ENCODE measurements around the gene EPB41L4B. TPM values are rescaled to one million over a fixed set of nuclear protein-coding genes. Genes with fewer than 3 reads are reported as not detected.

Gene EPB41L4B
- total RNA-seq, 6 experiments from 2014 or later, result 0.33 to 0.37 (median 0.35) TPM; not detected in 2

DNA sequence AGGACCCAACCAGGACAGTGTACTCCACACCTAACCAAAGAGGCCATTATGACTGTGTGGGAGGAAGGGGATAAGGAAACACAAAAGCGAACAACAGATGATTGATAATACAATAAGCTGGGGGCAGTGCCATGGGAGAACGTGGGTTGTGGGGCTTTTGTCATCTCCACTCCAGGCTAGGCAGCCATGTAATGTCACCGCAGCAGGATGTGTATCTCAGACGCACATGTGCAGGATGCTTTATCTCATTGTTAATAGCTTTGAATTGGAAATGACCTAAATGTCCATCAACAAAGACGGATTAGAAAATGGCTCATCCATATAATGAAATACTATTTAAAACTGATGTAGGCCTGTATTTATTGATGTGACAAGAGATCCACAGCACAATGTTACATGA is 51.0 kb downstream of the EPB41L4B start:
- TF ChIP-seq, protein P1, sequence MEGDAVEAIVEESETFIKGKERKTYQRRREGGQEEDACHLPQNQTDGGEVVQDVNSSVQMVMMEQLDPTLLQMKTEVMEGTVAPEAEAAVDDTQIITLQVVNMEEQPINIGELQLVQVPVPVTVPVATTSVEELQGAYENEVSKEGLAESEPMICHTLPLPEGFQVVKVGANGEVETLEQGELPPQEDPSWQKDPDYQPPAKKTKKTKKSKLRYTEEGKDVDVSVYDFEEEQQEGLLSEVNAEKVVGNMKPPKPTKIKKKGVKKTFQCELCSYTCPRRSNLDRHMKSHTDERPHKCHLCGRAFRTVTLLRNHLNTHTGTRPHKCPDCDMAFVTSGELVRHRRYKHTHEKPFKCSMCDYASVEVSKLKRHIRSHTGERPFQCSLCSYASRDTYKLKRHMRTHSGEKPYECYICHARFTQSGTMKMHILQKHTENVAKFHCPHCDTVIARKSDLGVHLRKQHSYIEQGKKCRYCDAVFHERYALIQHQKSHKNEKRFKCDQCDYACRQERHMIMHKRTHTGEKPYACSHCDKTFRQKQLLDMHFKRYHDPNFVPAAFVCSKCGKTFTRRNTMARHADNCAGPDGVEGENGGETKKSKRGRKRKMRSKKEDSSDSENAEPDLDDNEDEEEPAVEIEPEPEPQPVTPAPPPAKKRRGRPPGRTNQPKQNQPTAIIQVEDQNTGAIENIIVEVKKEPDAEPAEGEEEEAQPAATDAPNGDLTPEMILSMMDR (IDR thresholded peaks at IDR 0.05), result no peak
- Mint-ChIP-seq H3K27me3 (ENCODE audit: insufficient read depth) (peaks cover 31% of the 10 kb centered on the region), H3K4me3 (no peak overlapping the region), H3K27ac (no peak overlapping the region), H3K4me1 (ENCODE audit: low read depth) (no peaks in the 10 kb centered on the region), H3K36me3 (ENCODE audit: low read depth) (peaks cover 8% of the 10 kb centered on the region), H3K9me3 (peaks cover 9% of the 10 kb centered on the region; the same call in 1 of the 2 replicates)
- no peak for DNase-seq

DNA sequence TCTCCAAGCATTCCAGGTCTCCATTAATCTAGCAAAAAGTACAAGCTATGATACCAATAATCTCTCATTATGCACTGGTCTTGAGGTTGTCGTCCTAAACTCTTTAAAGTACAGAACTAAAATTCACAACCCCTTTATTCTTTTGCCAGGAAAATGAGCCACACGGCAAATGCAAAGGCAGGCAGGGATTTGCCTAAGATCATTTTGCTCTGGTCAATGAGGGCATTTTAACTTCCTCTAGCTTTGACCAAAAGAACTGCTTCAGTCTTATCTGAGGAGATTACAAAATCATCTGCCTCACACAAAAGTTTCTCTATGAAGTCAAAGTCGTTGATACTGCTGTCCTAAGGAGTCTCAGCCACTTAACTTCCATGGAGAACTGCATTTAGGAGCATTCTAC is 51.8 kb downstream of the EPB41L4B start:
- TF ChIP-seq, protein P1 (IDR thresholded peaks at IDR 0.05), result no peak
- Mint-ChIP-seq H3K4me3 (no peak overlapping the region), H3K27ac (no peak overlapping the region), H3K27me3 (ENCODE audit: insufficient read depth) (peaks cover 28% of the 10 kb centered on the region), H3K36me3 (ENCODE audit: low read depth) (peaks cover 8% of the 10 kb centered on the region), H3K9me3 (peaks cover 9% of the 10 kb centered on the region; the same call in 1 of the 2 replicates), H3K4me1 (ENCODE audit: low read depth) (no peaks in the 10 kb centered on the region)
- no peak for DNase-seq

DNA sequence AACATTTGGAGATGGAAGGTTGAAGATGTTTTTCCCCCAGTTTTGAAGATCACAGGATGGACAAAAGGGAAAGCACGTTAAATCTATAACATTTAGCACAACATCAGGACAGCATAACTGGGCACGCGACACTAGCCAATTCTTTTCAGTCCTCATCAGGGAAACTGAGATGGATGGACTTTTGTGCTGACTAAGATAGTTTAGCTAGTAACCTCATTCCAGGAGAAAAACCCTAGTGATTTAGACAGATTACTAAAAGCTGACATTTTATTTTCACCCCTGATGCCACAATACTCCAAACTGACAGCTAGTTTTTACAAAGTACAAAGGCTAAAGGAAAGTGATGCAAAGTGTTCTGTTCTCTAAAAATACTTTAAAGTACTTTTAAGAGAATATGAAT is 53.3 kb downstream of the EPB41L4B start:
- DNase-seq, result no peak
- peaks cover 22% of the 10 kb centered on the region for H3K27me3 Mint-ChIP-seq (ENCODE audit: insufficient read depth)
- peaks cover 8% of the 10 kb centered on the region for H3K36me3 Mint-ChIP-seq (ENCODE audit: low read depth)
- H3K4me3 Mint-ChIP-seq, result no peak overlapping the region
- no peaks in the 10 kb centered on the region for H3K4me1 Mint-ChIP-seq (ENCODE audit: low read depth)
- no peak overlapping the region for H3K27ac Mint-ChIP-seq
- H3K9me3 Mint-ChIP-seq, result peaks cover 9% of the 10 kb centered on the region; the same call in 1 of the 2 replicates
- TF ChIP-seq, protein P1 (IDR thresholded peaks at IDR 0.05), result no peak

DNA sequence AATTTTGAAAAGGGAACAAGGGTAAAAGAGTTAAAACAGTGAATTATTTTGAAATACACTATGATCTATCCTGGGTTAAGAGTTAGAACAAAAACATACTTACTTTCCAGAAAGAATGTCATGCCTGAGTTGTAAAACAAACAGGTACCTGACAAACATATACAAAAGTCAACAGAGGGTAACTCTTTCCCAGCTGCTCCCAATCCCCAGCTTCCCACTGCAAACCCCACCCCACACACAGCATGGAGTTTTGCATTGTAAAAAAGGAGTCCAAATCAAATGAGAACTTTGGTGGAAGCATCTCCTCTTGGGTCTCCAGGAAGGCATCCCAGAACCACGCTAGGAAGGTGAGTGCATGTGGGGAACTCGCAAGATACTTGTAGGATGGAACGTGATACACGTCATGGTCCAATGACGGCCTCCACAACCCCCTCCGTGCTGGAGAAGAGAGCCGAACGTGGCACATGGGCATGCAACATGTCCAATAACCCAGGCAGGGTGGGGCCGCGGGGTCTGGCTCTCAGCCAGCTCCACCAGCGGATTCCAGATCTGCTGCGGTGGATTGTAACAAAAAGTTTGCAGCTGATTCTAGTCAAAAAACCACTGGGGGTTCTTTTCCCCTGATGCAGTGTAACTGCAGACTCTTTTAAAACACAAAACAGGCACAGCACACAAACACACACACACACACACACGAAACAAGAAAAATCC is 55.8 kb downstream of the EPB41L4B start:
- H3K9me3 Mint-ChIP-seq, result peaks cover 9% of the 10 kb centered on the region; the same call in 1 of the 2 replicates
- no peaks in the 10 kb centered on the region for H3K4me1 Mint-ChIP-seq (ENCODE audit: low read depth)
- TF ChIP-seq, protein P1 (IDR thresholded peaks at IDR 0.05), result no peak
- no peak for DNase-seq
- no peak overlapping the region for H3K27ac Mint-ChIP-seq
- H3K4me3 Mint-ChIP-seq, result no peak overlapping the region
- H3K36me3 Mint-ChIP-seq (ENCODE audit: low read depth), result peaks cover 8% of the 10 kb centered on the region
- H3K27me3 Mint-ChIP-seq (ENCODE audit: insufficient read depth), result peaks cover 32% of the 10 kb centered on the region

DNA sequence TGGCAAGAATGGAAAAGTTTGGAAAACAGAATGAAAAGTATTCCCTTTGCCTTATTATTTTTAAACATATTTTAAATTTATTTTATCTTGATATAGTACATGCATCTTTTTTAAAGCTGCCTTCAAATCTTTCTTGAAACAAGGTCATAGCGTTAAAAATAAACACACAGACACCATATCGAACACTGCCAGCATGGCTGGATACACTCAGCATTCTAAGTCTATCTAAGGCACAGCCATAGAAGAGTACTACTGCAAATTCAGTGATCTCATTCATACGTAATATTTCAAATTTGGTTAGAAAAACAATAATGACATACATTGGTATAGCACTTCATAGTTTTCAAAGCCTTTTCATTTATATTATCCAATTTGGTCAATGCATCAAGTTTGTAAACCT is 57.5 kb downstream of the EPB41L4B start:
- no peaks in the 10 kb centered on the region for H3K4me1 Mint-ChIP-seq (ENCODE audit: low read depth)
- DNase-seq, result no peak
- H3K4me3 Mint-ChIP-seq, result no peak overlapping the region
- peaks cover 8% of the 10 kb centered on the region for H3K36me3 Mint-ChIP-seq (ENCODE audit: low read depth)
- H3K27me3 Mint-ChIP-seq (ENCODE audit: insufficient read depth), result peaks cover 26% of the 10 kb centered on the region
- TF ChIP-seq, protein P1 (IDR thresholded peaks at IDR 0.05), result no peak
- peaks cover 9% of the 10 kb centered on the region; the same call in 1 of the 2 replicates for H3K9me3 Mint-ChIP-seq
- H3K27ac Mint-ChIP-seq, result no peak overlapping the region

All from HFFc6 (cell line).